SK-N-SH treated with all-trans-retinoic acid at 6 μM for 48 hours (cell line): ENCODE data around the gene CDC26.

Source experiments
- ATAC-seq: fragments of 200-7000 bp; cut with Tn5 transposase; 3 replicates; pipeline ENCODE4 v1.9.1; 2020; ENCODE audit warnings: mild to moderate bottlenecking, moderate library complexity
- ARNTL ChIP-seq: fragments of 450-650 bp; formaldehyde crosslinking; IDR thresholded peaks from 2 replicates; pipeline ENCODE4 v1.5.0; 2020; ENCODE audit warnings: low read depth, mild to moderate bottlenecking, moderate library complexity, borderline replicate concordance
- BACH2 ChIP-seq: fragments of 250-450 bp; sonication (Bioruptor Pico); IDR thresholded peaks from 2 replicates; pipeline ENCODE4 v1.9.0; 2021; ENCODE audit warnings: mild to moderate bottlenecking, borderline replicate concordance
- CREB5 ChIP-seq: fragments of 250-450 bp; sonication (Bioruptor Pico); IDR thresholded peaks from 2 replicates; pipeline ENCODE4 v1.5.1; 2020; ENCODE audit warnings: low read depth, mild to moderate bottlenecking, moderate library complexity
- CSDC2 ChIP-seq: fragments of 250-450 bp; sonication (Bioruptor Pico); IDR thresholded peaks from 2 replicates; pipeline ENCODE4 v1.5.0; 2020; ENCODE audit warnings: mild to moderate bottlenecking, moderate library complexity
- GLIS3 ChIP-seq: fragments of 250-450 bp; sonication (Bioruptor Pico); IDR thresholded peaks from 2 replicates; pipeline ENCODE4 v1.5.0; 2020; ENCODE audit warnings: mild to moderate bottlenecking, moderate library complexity
- ISL1 ChIP-seq: fragments of 250-450 bp; sonication (Bioruptor Pico); IDR thresholded peaks from 2 replicates; pipeline ENCODE4 v2.1.2; 2022; ENCODE audit warnings: mild to moderate bottlenecking, moderate library complexity
- PATZ1 ChIP-seq: fragments of 250-450 bp; sonication (Bioruptor Pico); IDR thresholded peaks from 2 replicates; pipeline ENCODE4 v1.8.0; 2020; ENCODE audit warnings: mild to moderate bottlenecking, moderate library complexity, borderline replicate concordance
- POU6F1 ChIP-seq: fragments of 250-450 bp; sonication (Bioruptor Pico); IDR thresholded peaks from 2 replicates; pipeline ENCODE4 v1.8.0; 2021; ENCODE audit warnings: low read depth, mild to moderate bottlenecking, moderate library complexity, borderline replicate concordance
- RARB ChIP-seq: fragments of 250-450 bp; sonication (Bioruptor Pico); IDR thresholded peaks from 2 replicates; pipeline ENCODE4 v1.8.0; 2021; ENCODE audit warnings: mild to moderate bottlenecking, moderate library complexity
- SNAI2 ChIP-seq: fragments of 250-450 bp; sonication (Bioruptor Pico); IDR thresholded peaks from 2 replicates; pipeline ENCODE4 v1.5.0; 2020; ENCODE audit warnings: mild to moderate bottlenecking, moderate library complexity
- TCF4 ChIP-seq: fragments of 250-450 bp; sonication (Bioruptor Pico); IDR thresholded peaks from 2 replicates; pipeline ENCODE4 v1.8.0; 2021; ENCODE audit warnings: mild to moderate bottlenecking, moderate library complexity, borderline replicate concordance
- TOX ChIP-seq: fragments of 250-450 bp; sonication (Bioruptor Pico); IDR thresholded peaks from 2 replicates; pipeline ENCODE4 v1.8.0; 2021; ENCODE audit warnings: mild to moderate bottlenecking, moderate library complexity, borderline replicate concordance
- TSHZ2 ChIP-seq: fragments of 250-450 bp; sonication (Bioruptor Pico); IDR thresholded peaks from 2 replicates; pipeline ENCODE4 v1.5.0; 2020; ENCODE audit warnings: mild to moderate bottlenecking, moderate library complexity
- ZC3H10 ChIP-seq: fragments of 250-450 bp; sonication (Bioruptor Pico); IDR thresholded peaks from 2 replicates; pipeline ENCODE4 v1.5.1; 2021; ENCODE audit warnings: mild to moderate bottlenecking, moderate library complexity
- ZFP3 ChIP-seq: fragments of 250-450 bp; sonication (Bioruptor Pico); IDR thresholded peaks from 2 replicates; pipeline ENCODE4 v1.5.0; 2020; ENCODE audit warnings: mild to moderate bottlenecking, moderate library complexity
- ZFP30 ChIP-seq: fragments of 450-650 bp; formaldehyde crosslinking; IDR thresholded peaks from 2 replicates; pipeline ENCODE4 v1.5.0; 2022; ENCODE audit warnings: mild to moderate bottlenecking, moderate library complexity
- ZNF565 ChIP-seq: fragments of 450-650 bp; formaldehyde crosslinking; conservative IDR thresholded peaks from 2 replicates; pipeline ENCODE4 v1.5.0; 2020; ENCODE audit warnings: low read depth, mild to moderate bottlenecking, moderate library complexity
- ZNF70 ChIP-seq: fragments of 450-650 bp; formaldehyde crosslinking; IDR thresholded peaks from 2 replicates; pipeline ENCODE4 v1.5.0; 2020; ENCODE audit warnings: mild to moderate bottlenecking, moderate library complexity
- ZNF8 ChIP-seq: fragments of 450-650 bp; formaldehyde crosslinking; IDR thresholded peaks from 2 replicates; pipeline ENCODE4 v1.5.0; 2020; ENCODE audit warnings: mild to moderate bottlenecking, moderate library complexity
- TF ChIP-seq, protein P1 (sequence below): fragments of 250-450 bp; sonication (Bioruptor Pico); IDR thresholded peaks from 2 replicates; pipeline ENCODE4 v1.5.1; 2021; ENCODE audit warnings: mild to moderate bottlenecking, moderate library complexity

Gene CDC26

DNA sequence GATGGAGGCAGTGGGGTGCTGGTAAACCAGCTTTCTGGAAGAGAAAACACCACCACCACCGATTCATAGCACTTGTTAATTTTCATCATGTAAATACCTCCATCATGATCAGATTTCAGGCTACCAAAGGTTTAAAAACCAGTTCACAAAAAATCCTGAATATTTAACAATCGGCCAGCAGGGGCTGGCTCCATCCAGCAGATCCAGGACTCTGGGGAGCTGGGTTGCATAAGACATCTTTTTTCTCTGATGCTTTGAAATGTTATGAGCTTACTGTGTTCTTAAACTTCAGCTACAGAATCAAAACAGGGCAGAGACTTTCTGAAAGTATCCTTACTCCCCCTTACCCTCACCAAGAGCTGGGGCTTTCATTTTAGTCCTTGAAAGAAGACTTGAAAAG, 42.4 kb upstream of the CDC26 start:
- no peak for ATAC-seq
- TF ChIP-seq ZNF8 (no peak), ZFP3 (CRISPR knock-in tag) (no peak), BACH2 (CRISPR knock-in tag) (no peak), ZNF565 (CRISPR knock-in tag) (no peak), ISL1 (no peak), SNAI2 (CRISPR knock-in tag) (no peak), TOX (CRISPR knock-in tag) (no peak), CREB5 (CRISPR knock-in tag) (no peak), POU6F1 (CRISPR knock-in tag) (no peak), ZNF70 (CRISPR knock-in tag) (no peak), ARNTL (no peak), RARB (CRISPR knock-in tag) (no peak), TSHZ2 (no peak), GLIS3 (CRISPR knock-in tag) (no peak)
- TF ChIP-seq, protein P1, sequence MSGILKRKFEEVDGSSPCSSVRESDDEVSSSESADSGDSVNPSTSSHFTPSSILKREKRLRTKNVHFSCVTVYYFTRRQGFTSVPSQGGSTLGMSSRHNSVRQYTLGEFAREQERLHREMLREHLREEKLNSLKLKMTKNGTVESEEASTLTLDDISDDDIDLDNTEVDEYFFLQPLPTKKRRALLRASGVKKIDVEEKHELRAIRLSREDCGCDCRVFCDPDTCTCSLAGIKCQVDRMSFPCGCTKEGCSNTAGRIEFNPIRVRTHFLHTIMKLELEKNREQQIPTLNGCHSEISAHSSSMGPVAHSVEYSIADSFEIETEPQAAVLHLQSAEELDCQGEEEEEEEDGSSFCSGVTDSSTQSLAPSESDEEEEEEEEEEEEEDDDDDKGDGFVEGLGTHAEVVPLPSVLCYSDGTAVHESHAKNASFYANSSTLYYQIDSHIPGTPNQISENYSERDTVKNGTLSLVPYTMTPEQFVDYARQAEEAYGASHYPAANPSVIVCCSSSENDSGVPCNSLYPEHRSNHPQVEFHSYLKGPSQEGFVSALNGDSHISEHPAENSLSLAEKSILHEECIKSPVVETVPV (CRISPR knock-in tag): no peak

DNA sequence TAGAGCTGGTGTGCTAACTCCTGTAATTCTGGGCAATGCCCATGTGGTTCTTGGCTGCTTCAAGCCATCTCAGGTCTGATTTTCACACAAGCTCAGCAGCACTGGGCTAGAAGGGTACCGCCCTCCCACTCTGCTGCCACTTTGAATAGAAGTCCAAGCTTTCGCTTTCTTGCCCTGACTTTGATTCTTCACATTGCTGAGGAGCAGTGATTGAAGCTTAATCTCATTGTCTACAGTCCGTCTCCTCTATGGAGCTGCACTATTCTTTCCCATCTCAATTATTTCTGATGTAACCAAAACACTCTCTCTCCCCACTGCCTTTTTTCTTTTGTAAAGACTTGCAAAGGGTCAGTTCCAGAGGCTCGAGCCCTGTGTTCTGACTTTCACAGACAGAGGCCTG, 40.7 kb upstream of the CDC26 start:
- no peak for TF ChIP-seq ZNF8
- no peak for TF ChIP-seq TCF4 (CRISPR knock-in tag)
- no peak for TF ChIP-seq ZFP3 (CRISPR knock-in tag)
- no peak for TF ChIP-seq ISL1
- no peak for TF ChIP-seq ZFP30 (CRISPR knock-in tag)
- TF ChIP-seq, protein P1 (CRISPR knock-in tag): no peak
- TF ChIP-seq CSDC2 (CRISPR knock-in tag): no peak
- TF ChIP-seq POU6F1 (CRISPR knock-in tag): no peak
- no peak for TF ChIP-seq ARNTL
- no peak for TF ChIP-seq ZC3H10
- no peak for TF ChIP-seq PATZ1 (CRISPR knock-in tag)
- ATAC-seq: no peak
